HG02759 (cell line): Measurements from ENCODE around the gene PLCB1.
"Not testable (repeated sequence)": the region's sequence is repeated elsewhere in the genome, so short reads cannot be mapped to it uniquely, and the experiment has no call there.

Experiments used
- ATAC-seq: cut with Tn5 transposase; IDR thresholded peaks from one replicate; pipeline ENCODE4 v1.9.1; 2021; ENCODE audit warnings: mild to moderate bottlenecking, moderate library complexity; ENCODE audit not compliant: unreplicated experiment

PLCB1 gene

GRCh38 chr20:8155229-8155628 lies 23.2 kb downstream of the PLCB1 start:
- no peak for ATAC-seq

- no peak for ATAC-seq
Measured at GRCh38 chr20:8155812-8156211, 23.7 kb downstream of the PLCB1 start.

GRCh38 chr20:8156235-8157079 lies 24.4 kb downstream of the PLCB1 start:
- peak; percentile 81 for ATAC-seq

GRCh38 chr20:8159217-8159616 lies 27.2 kb downstream of the PLCB1 start:
- ATAC-seq: not testable (repeated sequence)

- ATAC-seq: no peak
Measured at GRCh38 chr20:8161264-8162071, 29.4 kb downstream of the PLCB1 start.

GRCh38 chr20:8162610-8163009 lies 30.5 kb downstream of the PLCB1 start:
- ATAC-seq: no peak

- no peak for ATAC-seq
Measured at GRCh38 chr20:8163543-8163942, 31.5 kb downstream of the PLCB1 start.

- ATAC-seq: no peak
Measured at GRCh38 chr20:8166730-8167129, 34.7 kb downstream of the PLCB1 start.

- no peak for ATAC-seq
Measured at GRCh38 chr20:8168785-8169288, 36.8 kb downstream of the PLCB1 start.

GRCh38 chr20:8170921-8171320 lies 38.9 kb downstream of the PLCB1 start:
- no peak for ATAC-seq

- no peak for ATAC-seq
Measured at GRCh38 chr20:8172191-8172590, 40.1 kb downstream of the PLCB1 start.

- no peak for ATAC-seq
Measured at GRCh38 chr20:8175741-8176675, 43.9 kb downstream of the PLCB1 start.

GRCh38 chr20:8183526-8183925 lies 51.5 kb downstream of the PLCB1 start:
- no peak for ATAC-seq

- no peak for ATAC-seq
Measured at GRCh38 chr20:8187740-8188139, 55.7 kb downstream of the PLCB1 start.

- ATAC-seq: no peak
Measured at GRCh38 chr20:8190043-8190880, 58.2 kb downstream of the PLCB1 start.

GRCh38 chr20:8194721-8195120 lies 62.7 kb downstream of the PLCB1 start:
- ATAC-seq: no peak

GRCh38 chr20:8196096-8196495 lies 64.0 kb downstream of the PLCB1 start:
- ATAC-seq: no peak

GRCh38 chr20:8200220-8200619 lies 68.2 kb downstream of the PLCB1 start:
- no peak for ATAC-seq

- ATAC-seq: no peak
Measured at GRCh38 chr20:8203366-8203765, 71.3 kb downstream of the PLCB1 start.

GRCh38 chr20:8205996-8206395 lies 73.9 kb downstream of the PLCB1 start:
- no peak for ATAC-seq
